Measurements from ENCODE around the gene BTBD16.

GRCh38 chr10:122347170-122347841, 76.2 kb downstream of the BTBD16 start:
- TF ChIP-seq CTCF (IDR thresholded peaks at IDR 0.05): no peak
- TF ChIP-seq REST (IDR thresholded peaks at IDR 0.05; ENCODE audit: insufficient read depth in 1 of 2, low read depth in 2 of 2, low read length in 1 of 2): no peak
- no peak for TF ChIP-seq POLR2AphosphoS5 (IDR thresholded peaks at IDR 0.05; ENCODE audit: low read depth, low read length)
- TF ChIP-seq TCF7L2 (IDR thresholded peaks at IDR 0.05; ENCODE audit: low read depth, low read length): no peak
- TF ChIP-seq SIN3A (IDR thresholded peaks at IDR 0.05; ENCODE audit: borderline replicate concordance, insufficient read depth, low read depth, low read length): no peak

Measured in Panc1 (cell line).